ENCODE data around the gene SPACA7. TPM values are rescaled to one million over a fixed set of nuclear protein-coding genes. Genes with fewer than 3 reads are reported as not detected.
"Not testable (repeated sequence)": the region's sequence is repeated elsewhere in the genome, so short reads cannot be mapped to it uniquely, and the experiment has no call there.

Gene SPACA7
- total and polyA plus RNA-seq, 7 donors = not detected

GRCh38 chr13:112417079-112417478, 40.9 kb downstream of the SPACA7 start:
- Histone ChIP-seq H3K4me1 (no peaks in the 10 kb centered on the region), H3K36me3 (ENCODE audit: insufficient read depth in 1 of 2, low read depth in 1 of 2) (no peaks in the 10 kb centered on the region), H3K27ac (no peak overlapping the region), H3K4me3 (no peak overlapping the region), H3K27me3 (ENCODE audit: insufficient read depth in 3 of 3, low read length in 2 of 3) (peaks cover 0 to 2% (median 0%) of the 10 kb centered on the region in 3 donors), H3K9me3 (peaks cover 45% of the 10 kb centered on the region)
- ATAC-seq (no peak), DNase-seq (no peak)
- intact Hi-C loops (cut with DNase I) = no loop called here
- TF ChIP-seq CTCF (IDR thresholded peaks at IDR 0.05) = no peak

DNA sequence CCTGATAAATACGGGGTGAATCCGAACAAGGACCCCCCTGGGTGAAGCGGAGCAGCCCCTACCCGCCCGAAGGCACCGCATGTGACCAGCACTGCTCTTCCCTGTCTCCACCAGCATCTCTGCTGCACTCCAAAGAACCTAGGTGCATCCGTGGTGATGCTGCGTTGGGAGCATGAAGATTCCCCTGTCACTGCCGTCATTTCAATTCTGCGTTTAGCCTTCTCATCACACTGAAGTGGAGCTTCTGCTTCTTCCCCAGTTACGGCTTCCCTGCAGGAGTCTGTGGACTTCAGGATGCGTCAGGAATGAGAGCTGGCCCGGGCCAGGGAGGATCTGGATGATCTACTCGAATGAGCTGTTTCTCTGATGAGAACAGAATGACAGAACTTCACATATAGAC, 47.9 kb downstream of the SPACA7 start:
- Histone ChIP-seq H3K4me1 (no peaks in the 10 kb centered on the region), H3K9me3 (peaks cover 29% of the 10 kb centered on the region), H3K36me3 (ENCODE audit: insufficient read depth in 1 of 2, low read depth in 1 of 2) (no peaks in the 10 kb centered on the region), H3K27me3 (ENCODE audit: insufficient read depth in 3 of 3, low read length in 2 of 3) (peaks cover 0 to 4% (median 0%) of the 10 kb centered on the region in 3 donors), H3K4me3 (no peak overlapping the region), H3K27ac (no peak overlapping the region)
- TF ChIP-seq CTCF (IDR thresholded peaks at IDR 0.05) = no peak
- intact Hi-C loops (cut with DNase I) = no loop called here
- ATAC-seq = no peak
- DNase-seq = no peak
- WGBS, 3 donors = 80 to 87% (median 83%) methylated on average over 14 of the region's 14 CpGs

DNA sequence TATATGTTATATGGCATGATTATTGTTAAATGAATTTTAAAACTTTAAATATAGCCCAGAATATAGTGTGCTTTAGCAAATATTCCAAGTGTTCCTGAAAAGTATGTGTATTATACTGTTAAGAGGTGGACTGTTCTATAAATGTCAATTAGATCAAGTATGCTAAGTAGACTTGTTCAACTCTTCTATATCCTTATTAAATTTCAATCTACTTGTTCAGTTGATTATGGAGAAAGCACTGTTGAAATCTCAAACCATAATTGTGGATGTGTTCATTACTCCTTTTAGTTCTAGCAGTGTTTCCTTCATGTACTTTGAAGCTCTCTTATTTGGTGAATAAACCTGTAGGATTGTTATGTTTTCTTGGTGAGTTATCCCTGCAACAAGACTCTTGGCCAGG, 52.5 kb downstream of the SPACA7 start:
- H3K9me3 ChIP-seq = peaks cover 16% of the 10 kb centered on the region
- H3K27ac ChIP-seq = no peak overlapping the region
- no peak overlapping the region for H3K4me3 ChIP-seq
- peaks cover 0 to 3% (median 0%) of the 10 kb centered on the region in 3 donors for H3K27me3 ChIP-seq (ENCODE audit: insufficient read depth in 3 of 3, low read length in 2 of 3)
- DNase-seq = no peak
- ATAC-seq = no peak
- no peaks in the 10 kb centered on the region for H3K36me3 ChIP-seq (ENCODE audit: insufficient read depth in 1 of 2, low read depth in 1 of 2)
- H3K4me1 ChIP-seq = no peaks in the 10 kb centered on the region
- intact Hi-C loops (cut with DNase I) = no loop called here
- TF ChIP-seq CTCF (IDR thresholded peaks at IDR 0.05) = no peak

- Histone ChIP-seq H3K27me3 (ENCODE audit: insufficient read depth in 3 of 3, low read length in 2 of 3) (peaks cover 0 to 2% (median 0%) of the 10 kb centered on the region in 3 donors), H3K9me3 (peaks cover 16% of the 10 kb centered on the region), H3K27ac (no peak overlapping the region), H3K4me3 (no peak overlapping the region), H3K36me3 (ENCODE audit: insufficient read depth in 1 of 2, low read depth in 1 of 2) (no peaks in the 10 kb centered on the region), H3K4me1 (no peaks in the 10 kb centered on the region)
- no peak for DNase-seq
- no peak for ATAC-seq
- intact Hi-C loops (cut with DNase I) = no loop called here
- no peak for TF ChIP-seq CTCF (IDR thresholded peaks at IDR 0.05)
- 65 to 73% (median 71%) methylated on average over 5 of the region's 5 CpGs for WGBS, 3 donors
These were observed 55.6 kb downstream of the SPACA7 start for GRCh38 chr13:112431734-112432133.

- WGBS, 3 donors = 63 to 73% (median 65%) methylated on average over 4 to 5 of the region's 5 CpGs
- H3K27me3 ChIP-seq (ENCODE audit: insufficient read depth in 3 of 3, low read length in 2 of 3); H3K4me1 ChIP-seq; H3K4me3 ChIP-seq; intact Hi-C loops (cut with DNase I); ATAC-seq; DNase-seq; H3K27ac ChIP-seq; H3K36me3 ChIP-seq (ENCODE audit: insufficient read depth in 1 of 2, low read depth in 1 of 2): not testable (repeated sequence)
- peaks cover 14% of the 10 kb centered on the region for H3K9me3 ChIP-seq
These were observed 56.6 kb downstream of the SPACA7 start for GRCh38 chr13:112432734-112433133.

- ATAC-seq; H3K27ac ChIP-seq; H3K4me1 ChIP-seq; H3K4me3 ChIP-seq; intact Hi-C loops (cut with DNase I); H3K27me3 ChIP-seq (ENCODE audit: insufficient read depth in 3 of 3, low read length in 2 of 3); H3K36me3 ChIP-seq (ENCODE audit: insufficient read depth in 1 of 2, low read depth in 1 of 2); DNase-seq; H3K9me3 ChIP-seq: not testable (repeated sequence)
- WGBS, 3 donors = 81 to 90% (median 81%) methylated on average over 16 of the region's 16 CpGs
These were observed 57.4 kb downstream of the SPACA7 start for GRCh38 chr13:112433517-112433916.

All from psoas muscle (tissue), 8 donors.